Peyer's patch (tissue), 4 donors: ENCODE measurements around the gene DNAJC10.

Experiments used
- CTCF ChIP-seq, 6 experiments: fragments of 450-650 bp in 4 of 6; fragments of 200-600 bp in 2 of 6; sonication (generic) in 1 of 6; IDR thresholded peaks; one replicate each; pipeline ENCODE4 v1.5.1; 2017 to 2019; ENCODE audit warnings: antibody characterized with exemption in 6 of 6, mild to moderate bottlenecking in 3 of 6, moderate library complexity in 1 of 6
- POLR2A ChIP-seq, 2 donors: fragments of 450-650 bp; IDR thresholded peaks; one replicate each; pipeline ENCODE4 v1.5.1; 2017; ENCODE audit warnings: antibody characterized with exemption in 2 of 2, mild to moderate bottlenecking in 2 of 2, moderate library complexity in 2 of 2

- no peak for TF ChIP-seq CTCF (IDR thresholded peaks at IDR 0.05)
- no peak for TF ChIP-seq POLR2A (IDR thresholded peaks at IDR 0.05)
Observed at GRCh38 chr2:182698671-182699070, 17.4 kb upstream of the DNAJC10 start.
